ENCODE results near the gene PRSS57.
"Not testable (repeated sequence)": the region's sequence is repeated elsewhere in the genome, so short reads cannot be mapped to it uniquely, and the experiment has no call there.

PRSS57 gene

GRCh38 chr19:698529-698928 lies 3.3 kb upstream of the PRSS57 start:
- H3K27me3 ChIP-seq (ENCODE audit: insufficient read depth, low read length) = peaks cover 11% of the 10 kb centered on the region
- H3K4me3 ChIP-seq (ENCODE audit: low read length); H3K9me3 ChIP-seq (ENCODE audit: low read length); H3K4me1 ChIP-seq (ENCODE audit: insufficient read depth, low read length); H2AFZ ChIP-seq (ENCODE audit: low read depth, low read length); H3K36me3 ChIP-seq (ENCODE audit: insufficient read depth, low read length): not testable (repeated sequence)

GRCh38 chr19:694481-695351 lies 536 bp downstream of the PRSS57 start:
- Histone ChIP-seq H3K36me3 (ENCODE audit: insufficient read depth, low read length) (no peaks in the 10 kb centered on the region), H3K4me3 (ENCODE audit: low read length) (no peak overlapping the region)

GRCh38 chr19:690203-690602 lies 5.0 kb downstream of the PRSS57 start:
- Histone ChIP-seq H3K4me1 (ENCODE audit: insufficient read depth, low read length) (peaks cover 1% of the 10 kb centered on the region), H3K9me3 (ENCODE audit: low read length) (peaks cover 11% of the 10 kb centered on the region), H2AFZ (ENCODE audit: low read depth, low read length) (no peak overlapping the region), H3K27me3 (ENCODE audit: insufficient read depth, low read length) (peaks cover 6% of the 10 kb centered on the region), H3K4me3 (ENCODE audit: low read length) (no peak overlapping the region), H3K36me3 (ENCODE audit: insufficient read depth, low read length) (no peaks in the 10 kb centered on the region)

More at GRCh38 chr19:694481-695351, 536 bp downstream of the PRSS57 start:
- peak overlapping the region; percentile 26 for H2AFZ ChIP-seq (ENCODE audit: low read depth, low read length)
- peaks cover 1% of the 10 kb centered on the region for H3K4me1 ChIP-seq (ENCODE audit: insufficient read depth, low read length)
- H3K27me3 ChIP-seq (ENCODE audit: insufficient read depth, low read length) = peaks cover 8% of the 10 kb centered on the region
- H3K9me3 ChIP-seq (ENCODE audit: low read length) = peaks cover 2% of the 10 kb centered on the region

- Histone ChIP-seq H3K4me3 (ENCODE audit: low read length) (no peak overlapping the region), H3K36me3 (ENCODE audit: insufficient read depth, low read length) (no peaks in the 10 kb centered on the region), H3K4me1 (ENCODE audit: insufficient read depth, low read length) (no peaks in the 10 kb centered on the region), H3K9me3 (ENCODE audit: low read length) (peaks cover 11% of the 10 kb centered on the region), H3K27me3 (ENCODE audit: insufficient read depth, low read length) (no peaks in the 10 kb centered on the region), H2AFZ (ENCODE audit: low read depth, low read length) (no peak overlapping the region)
These were observed 6.3 kb downstream of the PRSS57 start for GRCh38 chr19:688992-689391.

- Histone ChIP-seq H3K9me3 (ENCODE audit: low read length) (peaks cover 11% of the 10 kb centered on the region), H3K4me1 (ENCODE audit: insufficient read depth, low read length) (no peaks in the 10 kb centered on the region), H3K36me3 (ENCODE audit: insufficient read depth, low read length) (no peaks in the 10 kb centered on the region), H3K4me3 (ENCODE audit: low read length) (no peak overlapping the region), H3K27me3 (ENCODE audit: insufficient read depth, low read length) (no peaks in the 10 kb centered on the region), H2AFZ (ENCODE audit: low read depth, low read length) (no peak overlapping the region)
These were observed 7.0 kb downstream of the PRSS57 start for GRCh38 chr19:688214-688613.

GRCh38 chr19:687569-688166 lies 7.6 kb downstream of the PRSS57 start:
- H3K9me3 ChIP-seq (ENCODE audit: low read length) = peaks cover 11% of the 10 kb centered on the region
- no peaks in the 10 kb centered on the region for H3K4me1 ChIP-seq (ENCODE audit: insufficient read depth, low read length)
- H3K27me3 ChIP-seq (ENCODE audit: insufficient read depth, low read length) = no peaks in the 10 kb centered on the region
- no peak overlapping the region for H3K4me3 ChIP-seq (ENCODE audit: low read length)
- no peaks in the 10 kb centered on the region for H3K36me3 ChIP-seq (ENCODE audit: insufficient read depth, low read length)
- no peak overlapping the region for H2AFZ ChIP-seq (ENCODE audit: low read depth, low read length)

GRCh38 chr19:686589-687297 lies 8.5 kb downstream of the PRSS57 start:
- Histone ChIP-seq H3K4me1 (ENCODE audit: insufficient read depth, low read length) (no peaks in the 10 kb centered on the region), H3K9me3 (ENCODE audit: low read length) (peaks cover 11% of the 10 kb centered on the region), H3K4me3 (ENCODE audit: low read length) (no peak overlapping the region), H2AFZ (ENCODE audit: low read depth, low read length) (no peak overlapping the region), H3K36me3 (ENCODE audit: insufficient read depth, low read length) (no peaks in the 10 kb centered on the region), H3K27me3 (ENCODE audit: insufficient read depth, low read length) (no peaks in the 10 kb centered on the region)

- peaks cover 8% of the 10 kb centered on the region for H3K9me3 ChIP-seq (ENCODE audit: low read length)
- no peak overlapping the region for H2AFZ ChIP-seq (ENCODE audit: low read depth, low read length)
- no peak overlapping the region for H3K4me3 ChIP-seq (ENCODE audit: low read length)
- no peaks in the 10 kb centered on the region for H3K4me1 ChIP-seq (ENCODE audit: insufficient read depth, low read length)
- no peaks in the 10 kb centered on the region for H3K27me3 ChIP-seq (ENCODE audit: insufficient read depth, low read length)
- H3K36me3 ChIP-seq (ENCODE audit: insufficient read depth, low read length) = no peaks in the 10 kb centered on the region
These were observed 9.8 kb downstream of the PRSS57 start for GRCh38 chr19:685454-685931.

- Histone ChIP-seq H3K9me3 (ENCODE audit: low read length) (no peaks in the 10 kb centered on the region), H2AFZ (ENCODE audit: low read depth, low read length) (no peak overlapping the region)
These were observed 12.5 kb downstream of the PRSS57 start for GRCh38 chr19:682678-683320.

GRCh38 chr19:681029-682019 lies 13.9 kb downstream of the PRSS57 start:
- Histone ChIP-seq H3K9me3 (ENCODE audit: low read length) (no peaks in the 10 kb centered on the region), H3K36me3 (ENCODE audit: insufficient read depth, low read length) (no peaks in the 10 kb centered on the region), H3K27me3 (ENCODE audit: insufficient read depth, low read length) (peaks cover 4% of the 10 kb centered on the region), H3K4me3 (ENCODE audit: low read length) (peak overlapping the region; percentile 68), H2AFZ (ENCODE audit: low read depth, low read length) (peak overlapping the region; percentile 70), H3K4me1 (ENCODE audit: insufficient read depth, low read length) (peaks cover 3% of the 10 kb centered on the region)

More at GRCh38 chr19:682678-683320, 12.5 kb downstream of the PRSS57 start:
- H3K4me3 ChIP-seq (ENCODE audit: low read length) = no peak overlapping the region
- H3K36me3 ChIP-seq (ENCODE audit: insufficient read depth, low read length) = no peaks in the 10 kb centered on the region
- H3K4me1 ChIP-seq (ENCODE audit: insufficient read depth, low read length) = peaks cover 3% of the 10 kb centered on the region
- no peaks in the 10 kb centered on the region for H3K27me3 ChIP-seq (ENCODE audit: insufficient read depth, low read length)

- H3K4me3 ChIP-seq (ENCODE audit: low read length) = peak overlapping the region; percentile 68
- peak overlapping the region; percentile 70 for H2AFZ ChIP-seq (ENCODE audit: low read depth, low read length)
- peaks cover 9% of the 10 kb centered on the region for H3K4me1 ChIP-seq (ENCODE audit: insufficient read depth, low read length)
- no peaks in the 10 kb centered on the region for H3K9me3 ChIP-seq (ENCODE audit: low read length)
- H3K36me3 ChIP-seq (ENCODE audit: insufficient read depth, low read length) = no peaks in the 10 kb centered on the region
- peaks cover 4% of the 10 kb centered on the region for H3K27me3 ChIP-seq (ENCODE audit: insufficient read depth, low read length)
These were observed 14.8 kb downstream of the PRSS57 start for GRCh38 chr19:680287-681028.

Data from neuron (in vitro differentiated cells).